SK-N-SH (cell line): Measurements from ENCODE around the gene PPP1R9A. TPM values are rescaled to one million over a fixed set of nuclear protein-coding genes. Genes with fewer than 3 reads are reported as not detected.

Source experiments
- CTCF ChIA-PET: fragments of 300-600, 350-600 bp; formaldehyde crosslinking; extraction: SDS; loops from one replicate; lab custom pipeline; 2021; lab: Yijun Ruan, JAX
- POLR2A ChIA-PET: fragments of 350-600 bp; sonication (Branson Sonifier 250); formaldehyde crosslinking; extraction: SDS; loops from one replicate; lab custom pipeline; 2020; ENCODE audit warnings: antibody characterized with exemption, inconsistent platforms; lab: Yijun Ruan, JAX
- DNase-seq: peaks from one replicate; pipeline ENCODE4 v3.0.0; 2012
- H2AFZ ChIP-seq: fragments of 200-600 bp; sonication (generic); 2 replicates; pipeline ENCODE4 v1.8.1; 2016; ENCODE audit warnings: antibody characterized with exemption, mild to moderate bottlenecking, low read depth
- H3F3A ChIP-seq: fragments of 200-600 bp; sonication (generic); replicated peaks from 2 replicates; pipeline ENCODE3; 2016; ENCODE audit warnings: antibody characterized with exemption, mild to moderate bottlenecking; ENCODE audit not compliant: insufficient read depth
- H3K27ac ChIP-seq, 2 experiments: fragments of 200-500 bp in 1 of 2; fragments of 200-600 bp in 1 of 2; sonication (Bioruptor generic) in 1 of 2; sonication (generic), shearing (Covaris generic) in 1 of 2; 2 replicates each; pipeline versions ENCODE4 v1.5.1 to v1.6.1; 2014 to 2016; ENCODE audit warnings: low read depth in 2 of 2, inconsistent platforms in 1 of 2, low read length in 1 of 2, mild to moderate bottlenecking in 1 of 2, mixed read lengths in 1 of 2
- H3K27me3 ChIP-seq: fragments of 200-600 bp; sonication (generic), shearing (Covaris generic); 2 replicates; pipeline ENCODE4 v1.6.1; 2016; ENCODE audit warnings: mixed run types; ENCODE audit not compliant: insufficient read depth
- H3K36me3 ChIP-seq, 2 experiments: fragments of 200-500 bp in 1 of 2; fragments of 200-600 bp in 1 of 2; sonication (Bioruptor generic) in 1 of 2; sonication (generic) in 1 of 2; replicated peaks in 1 of 2; 2 replicates each; pipeline versions ENCODE3 to v1.5.1; 2014 to 2016; ENCODE audit warnings: low read length in 1 of 2, mild to moderate bottlenecking in 1 of 2; ENCODE audit not compliant: insufficient read depth in 2 of 2, control insufficient read depth in 1 of 2
- H3K4me1 ChIP-seq, 2 experiments: fragments of 200-500 bp in 1 of 2; fragments of 200-600 bp in 1 of 2; sonication (Bioruptor generic) in 1 of 2; sonication (generic), shearing (Covaris generic) in 1 of 2; 2 replicates each; pipeline versions ENCODE4 v1.5.1 to v1.6.1; 2014 to 2016; ENCODE audit warnings: low read depth in 1 of 2, low read length in 1 of 2, mixed run types in 1 of 2; ENCODE audit not compliant: insufficient read depth in 2 of 2, control insufficient read depth in 1 of 2
- H3K4me2 ChIP-seq: fragments of 200-600 bp; sonication (generic), shearing (Covaris generic); 2 replicates; pipeline ENCODE4 v1.6.1; 2017; ENCODE audit warnings: mixed run types
- H3K4me3 ChIP-seq, 2 experiments: fragments of 200-500 bp in 1 of 2; fragments of 200-600 bp in 1 of 2; sonication (Bioruptor generic) in 1 of 2; sonication (generic), shearing (Covaris generic) in 1 of 2; 2 replicates each; pipeline versions ENCODE4 v1.5.1 to v1.8.1; 2014 to 2016; ENCODE audit warnings: low read depth in 2 of 2, inconsistent platforms in 1 of 2, low read length in 1 of 2, mild to moderate bottlenecking in 1 of 2, mixed read lengths in 1 of 2, moderate library complexity in 1 of 2
- H3K79me2 ChIP-seq: fragments of 200-600 bp; sonication (generic); 2 replicates; pipeline ENCODE4 v1.8.1; 2017; ENCODE audit warnings: mild to moderate bottlenecking; ENCODE audit not compliant: insufficient read depth
- H3K9ac ChIP-seq: fragments of 200-600 bp; sonication (generic); 2 replicates; pipeline ENCODE4 v1.6.1; 2017; ENCODE audit warnings: mixed run types
- H3K9me2 ChIP-seq: fragments of 200-600 bp; sonication (generic); 2 replicates; pipeline ENCODE4 v1.6.1; 2017; ENCODE audit warnings: mixed run types
- H3K9me3 ChIP-seq: fragments of 200-600 bp; sonication (generic); 2 replicates; pipeline ENCODE4 v1.6.1; 2017; ENCODE audit warnings: mixed run types, mild to moderate bottlenecking, moderate library complexity
- H4K20me1 ChIP-seq: fragments of 200-600 bp; sonication (generic); 2 replicates; pipeline ENCODE4 v1.6.1; 2017; ENCODE audit warnings: mild to moderate bottlenecking, mixed run types; ENCODE audit not compliant: insufficient read depth
- CHD2 ChIP-seq: fragments of 150-350 bp; IDR thresholded peaks from 2 replicates; pipeline ENCODE4 v1.6.1; 2018; ENCODE audit warnings: low read length; ENCODE audit not compliant: partially characterized antibody
- FOSL2 ChIP-seq: IDR thresholded peaks from 2 replicates; pipeline ENCODE4 v1.4.0; 2012; ENCODE audit warnings: low read depth, mild to moderate bottlenecking, moderate library complexity, borderline replicate concordance
- FOXJ3 ChIP-seq: sonication (generic); formaldehyde crosslinking; IDR thresholded peaks from 2 replicates; pipeline ENCODE4 v1.5.1; 2020; ENCODE audit warnings: mild to moderate bottlenecking, missing genetic modification reagents
- FOXM1 ChIP-seq: IDR thresholded peaks from 2 replicates; pipeline ENCODE4 v1.4.0; 2012; ENCODE audit warnings: low read depth, mild to moderate bottlenecking
- GABPA ChIP-seq: IDR thresholded peaks from 2 replicates; pipeline ENCODE4 v1.4.0; 2012; ENCODE audit warnings: low read depth, mild to moderate bottlenecking
- NFIC ChIP-seq: IDR thresholded peaks from 2 replicates; pipeline ENCODE4 v1.4.0; 2012; ENCODE audit warnings: borderline replicate concordance
- NRF1 ChIP-seq: IDR thresholded peaks from 2 replicates; pipeline ENCODE4 v1.6.1; 2012; ENCODE audit warnings: low read depth, mild to moderate bottlenecking, low read length
- SIN3A ChIP-seq: IDR thresholded peaks from 2 replicates; pipeline ENCODE4 v1.6.1; 2012; ENCODE audit warnings: low read depth, mild to moderate bottlenecking, low read length, moderate library complexity, borderline replicate concordance
- TEAD4 ChIP-seq: IDR thresholded peaks from 2 replicates; pipeline ENCODE4 v1.4.0; 2012; ENCODE audit warnings: mild to moderate bottlenecking, borderline replicate concordance; ENCODE audit not compliant: insufficient read depth
- USF1 ChIP-seq: IDR thresholded peaks from 2 replicates; pipeline ENCODE4 v1.4.0; 2012; ENCODE audit warnings: low read depth, borderline replicate concordance
- USF2 ChIP-seq: fragments of 150-350 bp; IDR thresholded peaks from 2 replicates; pipeline ENCODE4 v1.6.1; 2017; ENCODE audit warnings: antibody characterized with exemption, low read length, low read depth, borderline replicate concordance
- ZBTB33 ChIP-seq: IDR thresholded peaks from 2 replicates; pipeline ENCODE4 v1.4.0; 2012; ENCODE audit warnings: low read depth, borderline replicate concordance
- WGBS: methylation state at CpG from one replicate; pipeline ENCODE4 v1.1.6; 2017; ENCODE audit warnings: low lambda C conversion rate; 5-methylcytosine and 5-hydroxymethylcytosine counted together
- polyA plus RNA-seq, 3 experiments: library from polyadenylated mRNA; depleted of rRNA; stranded (reverse); fragments of >200 nt; gene quantifications; 2 replicates each; pipeline ENCODE4 v1.2.3, GENCODE V29; 2012

PPP1R9A gene
- polyA plus RNA-seq, 1 of the 3 experiments (the other 2 are of a cell fraction): 0.30 TPM

- H3F3A ChIP-seq: no peaks in the 10 kb centered on the region
- ChIA-PET CTCF (no interaction called here), POLR2A (no interaction called here)
- H3K9me3 ChIP-seq: no peaks in the 10 kb centered on the region
- peaks cover 0 to under 1% of the 10 kb centered on the region in 2 experiments; a peak in 2 of 4 replicates for H3K4me1 ChIP-seq
- no peak overlapping the region for H3K4me2 ChIP-seq
- no peak overlapping the region for H3K27ac ChIP-seq
- H3K9me2 ChIP-seq: no peaks in the 10 kb centered on the region
- no peaks in the 10 kb centered on the region for H4K20me1 ChIP-seq
- no peak overlapping the region for H3K4me3 ChIP-seq
- no peak overlapping the region for H2AFZ ChIP-seq
- no peak for DNase-seq
- no peak for TF ChIP-seq FOXJ3 (CRISPR knock-in tag)
- no peak for TF ChIP-seq NRF1
- TF ChIP-seq, all 33 proteins: peak for 0
- H3K36me3 ChIP-seq: no peaks in the 10 kb centered on the region
- H3K9ac ChIP-seq: no peak overlapping the region
- no peaks in the 10 kb centered on the region for H3K79me2 ChIP-seq
- H3K27me3 ChIP-seq: peaks cover 33% of the 10 kb centered on the region
These were observed 6.0 kb downstream of the PPP1R9A start for GRCh38 chr7:94913391-94913790.

GRCh38 chr7:94921911-94922310 is 14.5 kb downstream of the PPP1R9A start:
- Histone ChIP-seq H2AFZ (no peak overlapping the region), H3K9ac (no peak overlapping the region), H3K27me3 (no peaks in the 10 kb centered on the region; the same call in 1 of the 2 replicates), H3K9me3 (no peaks in the 10 kb centered on the region), H3K9me2 (no peaks in the 10 kb centered on the region), H3K4me3 (no peak overlapping the region), H3K36me3 (no peaks in the 10 kb centered on the region), H4K20me1 (no peaks in the 10 kb centered on the region), H3F3A (no peaks in the 10 kb centered on the region), H3K4me2 (no peak overlapping the region), H3K4me1 (no peaks in the 10 kb centered on the region; a peak in 2 of 4 replicates), H3K79me2 (no peaks in the 10 kb centered on the region), H3K27ac (no peak overlapping the region)
- TF ChIP-seq FOXJ3 (CRISPR knock-in tag) (no peak), ZBTB33 (no peak), FOSL2 (no peak), USF2 (no peak), SIN3A (no peak)
- ChIA-PET CTCF (no interaction called here), POLR2A (no interaction called here)
- DNase-seq: no peak
- WGBS: 32% methylated on average over 4 of the region's 4 CpGs

GRCh38 chr7:94922457-94922856 is 15.1 kb downstream of the PPP1R9A start:
- Histone ChIP-seq H3K4me1 (no peaks in the 10 kb centered on the region; a peak in 2 of 4 replicates), H3K9me2 (no peaks in the 10 kb centered on the region), H3F3A (no peaks in the 10 kb centered on the region), H3K9ac (no peak overlapping the region), H3K4me3 (no peak overlapping the region), H2AFZ (no peak overlapping the region), H3K27me3 (no peaks in the 10 kb centered on the region; the same call in 1 of the 2 replicates), H3K27ac (no peak overlapping the region), H4K20me1 (no peaks in the 10 kb centered on the region), H3K79me2 (no peaks in the 10 kb centered on the region), H3K36me3 (no peaks in the 10 kb centered on the region), H3K4me2 (no peak overlapping the region), H3K9me3 (no peaks in the 10 kb centered on the region)
- ChIA-PET CTCF (no interaction called here), POLR2A (no interaction called here)
- no peak for TF ChIP-seq USF1
- no peak for TF ChIP-seq TEAD4
- TF ChIP-seq GABPA: no peak
- no peak for TF ChIP-seq NFIC
- no peak for TF ChIP-seq CHD2
- no peak for TF ChIP-seq FOXJ3 (CRISPR knock-in tag)
- TF ChIP-seq FOXM1: no peak
- 52% methylated on average over 1 of the region's 1 CpG for WGBS
- no peak for DNase-seq
